Measurements from ENCODE around the gene ZNF740.
A peak's percentile ranks its signal among the peaks of the same experiment; 100 is the strongest.
"Not testable (repeated sequence)": the region's sequence is repeated elsewhere in the genome, so short reads cannot be mapped to it uniquely, and the experiment has no call there.

Gene ZNF740

DNA sequence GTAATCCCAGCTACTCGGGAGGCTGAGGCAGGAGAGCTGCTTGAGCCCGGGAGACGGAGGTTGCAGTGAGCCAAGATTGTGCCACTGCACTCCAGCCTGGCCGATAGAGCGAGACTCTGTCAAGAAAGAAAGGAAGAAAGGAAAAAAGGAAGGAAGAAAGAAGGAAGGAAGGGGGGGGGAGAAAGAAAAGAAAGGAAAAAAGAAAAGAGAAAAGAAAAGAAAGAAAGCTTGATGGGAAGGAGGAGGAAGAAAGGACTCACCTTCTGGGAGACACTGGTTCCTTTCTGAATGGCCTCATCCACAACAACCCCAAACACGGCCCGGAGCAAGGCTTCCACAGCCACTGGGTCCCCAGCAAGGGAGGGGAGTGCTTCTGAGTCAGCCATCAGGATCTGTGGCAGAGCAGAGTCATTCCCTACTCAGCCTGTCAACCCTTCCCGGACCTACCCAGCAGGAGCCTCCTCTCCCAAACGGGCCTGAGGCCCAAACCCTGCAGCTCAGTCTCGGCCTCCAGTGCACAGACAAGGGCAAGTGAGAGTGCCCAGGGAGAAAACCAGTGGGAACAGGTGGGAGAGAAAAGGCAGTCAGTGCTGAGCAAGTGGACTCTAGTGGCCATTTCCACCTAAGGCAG is 7.3 kb upstream of the ZNF740 start:
- H3K9ac ChIP-seq (ENCODE audit: low read length), result no peak overlapping the region
- no peak overlapping the region for H2BK120ac ChIP-seq (ENCODE audit: insufficient read depth, low read length, poor library complexity)
- no peaks in the 10 kb centered on the region for H3K27me3 ChIP-seq (ENCODE audit: insufficient read depth, low read length)
- no peaks in the 10 kb centered on the region for H3K9me3 ChIP-seq (ENCODE audit: insufficient read depth, low read depth, low read length)
- no peaks in the 10 kb centered on the region for H3K79me2 ChIP-seq (ENCODE audit: control insufficient read depth, insufficient read depth, low read length, poor library complexity)
- H4K91ac ChIP-seq (ENCODE audit: low read depth, low read length), result no peak overlapping the region
- no peak overlapping the region for H3K23ac ChIP-seq (ENCODE audit: low read length)
- H3K4me3 ChIP-seq (ENCODE audit: low read depth, low read length), result no peak overlapping the region
- H4K8ac ChIP-seq (ENCODE audit: low read depth, low read length), result no peak overlapping the region
- no peak overlapping the region for H4K12ac ChIP-seq (ENCODE audit: low read depth, low read length)
- WGBS (ENCODE audit: extremely low coverage, insufficient coverage, insufficient read length), result no CpG with 5 or more reads among the region's 10 CpGs
- no peak overlapping the region for H3K4ac ChIP-seq (ENCODE audit: low read depth, low read length)
- no peaks in the 10 kb centered on the region for H3K79me1 ChIP-seq (ENCODE audit: low read length)
- no peak overlapping the region for H3K14ac ChIP-seq (ENCODE audit: low read length)
- H3K18ac ChIP-seq (ENCODE audit: low read length), result no peak overlapping the region
- no peak for DNase-seq
- H3K36me3 ChIP-seq (ENCODE audit: control insufficient read depth in 1 of 2, insufficient read depth in 2 of 2, low read length in 2 of 2), result peaks cover 3 to 9% of the 10 kb centered on the region in 2 experiments
- no peak overlapping the region for H3K4me2 ChIP-seq (ENCODE audit: low read length)
- H2AFZ ChIP-seq (ENCODE audit: insufficient read depth, low read length, poor library complexity), result no peak overlapping the region
- H2BK12ac ChIP-seq (ENCODE audit: low read length), result no peak overlapping the region
- peaks cover 12 to 13% of the 10 kb centered on the region in 2 experiments for H3K4me1 ChIP-seq (ENCODE audit: control insufficient read depth in 1 of 2, insufficient read depth in 2 of 2, low read length in 2 of 2)
- H2BK5ac ChIP-seq (ENCODE audit: low read depth, low read length, poor library complexity), result no peak overlapping the region
- no peak overlapping the region for H3K27ac ChIP-seq (ENCODE audit: low read depth, low read length)
- H2AK5ac ChIP-seq (ENCODE audit: low read length), result no peak overlapping the region

GRCh38 chr12:53174881-53175491 is 5.5 kb upstream of the ZNF740 start:
- Histone ChIP-seq H4K12ac (ENCODE audit: low read depth, low read length) (no peak overlapping the region), H3K14ac (ENCODE audit: low read length) (no peak overlapping the region), H3K23ac (ENCODE audit: low read length) (no peak overlapping the region), H3K9me3 (ENCODE audit: insufficient read depth, low read depth, low read length) (peaks cover 2% of the 10 kb centered on the region), H2BK5ac (ENCODE audit: low read depth, low read length, poor library complexity) (no peak overlapping the region), H3K18ac (ENCODE audit: low read length) (no peak overlapping the region), H2BK120ac (ENCODE audit: insufficient read depth, low read length, poor library complexity) (no peak overlapping the region), H4K8ac (ENCODE audit: low read depth, low read length) (no peak overlapping the region), H3K27me3 (ENCODE audit: insufficient read depth, low read length) (no peaks in the 10 kb centered on the region), H3K36me3 (ENCODE audit: control insufficient read depth in 1 of 2, insufficient read depth in 2 of 2, low read length in 2 of 2) (peaks cover 0 to 4% of the 10 kb centered on the region in 2 experiments), H3K79me2 (ENCODE audit: control insufficient read depth, insufficient read depth, low read length, poor library complexity) (peaks cover 3% of the 10 kb centered on the region), H3K27ac (ENCODE audit: low read depth, low read length) (no peak overlapping the region), H2AFZ (ENCODE audit: insufficient read depth, low read length, poor library complexity) (no peak overlapping the region), H3K9ac (ENCODE audit: low read length) (no peak overlapping the region), H2AK5ac (ENCODE audit: low read length) (no peak overlapping the region), H3K79me1 (ENCODE audit: low read length) (peaks cover 4% of the 10 kb centered on the region), H3K4ac (ENCODE audit: low read depth, low read length) (no peak overlapping the region), H4K91ac (ENCODE audit: low read depth, low read length) (no peak overlapping the region), H2BK12ac (ENCODE audit: low read length) (no peak overlapping the region), H3K4me3 (ENCODE audit: low read depth, low read length) (no peak overlapping the region), H3K4me1 (ENCODE audit: control insufficient read depth in 1 of 2, insufficient read depth in 2 of 2, low read length in 2 of 2) (peaks cover 13 to 15% of the 10 kb centered on the region in 2 experiments), H3K4me2 (ENCODE audit: low read length) (no peak overlapping the region)
- peak in 1 of 2 donors; percentile 37 for DNase-seq
- no CpG with 5 or more reads among the region's 4 CpGs for WGBS (ENCODE audit: extremely low coverage, insufficient coverage, insufficient read length)

DNA sequence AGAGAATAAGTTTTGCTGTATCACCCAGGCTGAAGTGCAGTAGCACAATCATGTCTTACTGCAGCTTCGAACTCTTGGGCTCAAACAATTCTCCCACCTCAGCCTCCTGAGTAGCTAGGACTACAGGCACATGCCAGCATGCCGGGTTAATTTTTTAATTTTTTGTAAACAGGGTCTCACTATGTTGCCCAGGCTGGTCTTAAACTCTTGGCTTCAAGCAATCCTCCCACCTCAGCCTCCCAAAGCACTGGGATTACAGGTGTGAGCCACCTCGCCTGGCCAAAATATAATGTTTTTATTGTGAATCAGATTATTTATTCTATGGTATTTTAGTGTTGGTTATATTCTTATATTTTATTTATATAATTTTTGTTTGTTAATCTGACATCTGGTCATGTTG is 3.8 kb upstream of the ZNF740 start:
- peaks cover 4% of the 10 kb centered on the region for H3K9me3 ChIP-seq (ENCODE audit: insufficient read depth, low read depth, low read length)
- H3K36me3 ChIP-seq (ENCODE audit: control insufficient read depth in 1 of 2, insufficient read depth in 2 of 2, low read length in 2 of 2), result peaks cover 0 to 1% of the 10 kb centered on the region in 2 experiments
- DNase-seq, result no peak
- H2AK5ac ChIP-seq (ENCODE audit: low read length), result no peak overlapping the region
- no peak overlapping the region for H4K12ac ChIP-seq (ENCODE audit: low read depth, low read length)
- H4K91ac ChIP-seq (ENCODE audit: low read depth, low read length), result no peak overlapping the region
- no peak overlapping the region for H4K8ac ChIP-seq (ENCODE audit: low read depth, low read length)
- no peak overlapping the region for H2BK120ac ChIP-seq (ENCODE audit: insufficient read depth, low read length, poor library complexity)
- no peak overlapping the region for H3K4me2 ChIP-seq (ENCODE audit: low read length)
- no peaks in the 10 kb centered on the region for H3K27me3 ChIP-seq (ENCODE audit: insufficient read depth, low read length)
- no peak overlapping the region for H2AFZ ChIP-seq (ENCODE audit: insufficient read depth, low read length, poor library complexity)
- H3K79me1 ChIP-seq (ENCODE audit: low read length), result peaks cover 13% of the 10 kb centered on the region
- H3K23ac ChIP-seq (ENCODE audit: low read length), result no peak overlapping the region
- no peak overlapping the region for H3K18ac ChIP-seq (ENCODE audit: low read length)
- no peak overlapping the region for H3K9ac ChIP-seq (ENCODE audit: low read length)
- peaks cover under 1 to 9% of the 10 kb centered on the region in 2 experiments for H3K4me1 ChIP-seq (ENCODE audit: control insufficient read depth in 1 of 2, insufficient read depth in 2 of 2, low read length in 2 of 2)
- no peak overlapping the region for H3K27ac ChIP-seq (ENCODE audit: low read depth, low read length)
- no peak overlapping the region for H3K14ac ChIP-seq (ENCODE audit: low read length)
- no peak overlapping the region for H2BK5ac ChIP-seq (ENCODE audit: low read depth, low read length, poor library complexity)
- H3K4me3 ChIP-seq (ENCODE audit: low read depth, low read length), result no peak overlapping the region
- peaks cover 9% of the 10 kb centered on the region for H3K79me2 ChIP-seq (ENCODE audit: control insufficient read depth, insufficient read depth, low read length, poor library complexity)
- WGBS (ENCODE audit: extremely low coverage, insufficient coverage, insufficient read length), result no CpG with 5 or more reads among the region's 3 CpGs
- H3K4ac ChIP-seq (ENCODE audit: low read depth, low read length), result no peak overlapping the region
- H2BK12ac ChIP-seq (ENCODE audit: low read length), result no peak overlapping the region

- H3K23ac ChIP-seq (ENCODE audit: low read length); H4K8ac ChIP-seq (ENCODE audit: low read depth, low read length); H3K79me2 ChIP-seq (ENCODE audit: control insufficient read depth, insufficient read depth, low read length, poor library complexity); H3K9me3 ChIP-seq (ENCODE audit: insufficient read depth, low read depth, low read length); H3K27me3 ChIP-seq (ENCODE audit: insufficient read depth, low read length); H2AK5ac ChIP-seq (ENCODE audit: low read length); H3K36me3 ChIP-seq (ENCODE audit: control insufficient read depth in 1 of 2, insufficient read depth in 2 of 2, low read length in 2 of 2); DNase-seq; H4K12ac ChIP-seq (ENCODE audit: low read depth, low read length); H4K91ac ChIP-seq (ENCODE audit: low read depth, low read length); H3K27ac ChIP-seq (ENCODE audit: low read depth, low read length); H3K4ac ChIP-seq (ENCODE audit: low read depth, low read length); H2BK120ac ChIP-seq (ENCODE audit: insufficient read depth, low read length, poor library complexity); H2AFZ ChIP-seq (ENCODE audit: insufficient read depth, low read length, poor library complexity); H3K4me2 ChIP-seq (ENCODE audit: low read length); H3K18ac ChIP-seq (ENCODE audit: low read length); H2BK12ac ChIP-seq (ENCODE audit: low read length); H3K4me3 ChIP-seq (ENCODE audit: low read depth, low read length); H2BK5ac ChIP-seq (ENCODE audit: low read depth, low read length, poor library complexity); H3K14ac ChIP-seq (ENCODE audit: low read length); H3K9ac ChIP-seq (ENCODE audit: low read length): not testable (repeated sequence)
- Histone ChIP-seq H3K4me1 (ENCODE audit: control insufficient read depth in 1 of 2, insufficient read depth in 2 of 2, low read length in 2 of 2) (peaks cover 4 to 13% of the 10 kb centered on the region in 2 experiments), H3K79me1 (ENCODE audit: low read length) (peaks cover 13% of the 10 kb centered on the region)
- WGBS (ENCODE audit: extremely low coverage, insufficient coverage, insufficient read length), result no CpG with 5 or more reads among the region's 6 CpGs
Observed at GRCh38 chr12:53177447-53177846, 3.1 kb upstream of the ZNF740 start.
